Measurements from ENCODE around the gene ZNF197. TPM values are rescaled to one million over a fixed set of nuclear protein-coding genes. Genes with fewer than 3 reads are reported as not detected.

The ZNF197 gene
- total and polyA plus RNA-seq, 10 of the 15 experiments (the other 5 are each of a cell fraction or from before 2014, with no cell fraction given): 3.2 to 16.6 (median 9.7) TPM

DNA sequence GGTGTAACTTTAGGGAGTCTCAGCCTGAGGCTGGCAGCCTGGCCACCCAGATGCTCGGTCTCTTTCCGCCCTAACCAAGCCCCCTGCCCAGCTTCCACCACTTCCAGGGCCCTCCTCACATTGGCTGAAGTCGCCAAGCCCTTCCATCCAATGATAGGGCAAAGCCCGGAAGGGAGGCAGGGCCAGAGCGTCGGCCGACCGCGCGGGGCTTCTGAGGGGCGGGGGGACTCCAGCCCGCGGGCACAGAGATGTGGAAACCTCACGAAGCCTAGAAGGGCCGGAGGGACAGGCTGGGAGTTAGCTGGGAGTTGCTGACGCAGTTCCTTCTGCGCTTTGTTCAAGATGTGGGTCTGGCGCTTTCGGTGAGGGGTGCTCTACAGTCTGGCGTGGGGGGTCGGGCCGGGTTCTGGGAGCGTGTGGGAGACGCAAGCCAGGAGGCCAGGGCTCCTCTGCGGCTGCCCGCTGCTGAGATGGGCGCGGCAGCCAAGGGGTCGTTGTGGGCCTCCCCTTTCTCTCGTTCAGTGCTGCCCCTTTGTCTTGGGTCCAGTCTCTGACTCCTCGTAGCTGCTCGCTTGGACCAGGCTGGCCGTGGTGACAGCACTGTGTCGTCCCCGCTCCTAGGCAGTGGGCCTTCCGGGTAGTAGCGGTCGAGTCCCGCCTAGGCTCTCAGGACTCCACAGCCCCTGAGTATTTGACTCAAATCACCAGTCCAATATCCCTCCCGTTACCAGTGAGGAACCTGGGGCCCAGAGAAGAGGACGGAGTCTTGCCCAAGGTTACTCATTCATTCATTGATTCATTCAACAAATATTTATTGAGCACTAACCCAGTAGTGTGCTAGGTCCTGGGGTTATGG lies 40.0 kb upstream of the ZNF197 start, which contains the start of gene ZNF660 (continued):
- TF ChIP-seq, protein P1, sequence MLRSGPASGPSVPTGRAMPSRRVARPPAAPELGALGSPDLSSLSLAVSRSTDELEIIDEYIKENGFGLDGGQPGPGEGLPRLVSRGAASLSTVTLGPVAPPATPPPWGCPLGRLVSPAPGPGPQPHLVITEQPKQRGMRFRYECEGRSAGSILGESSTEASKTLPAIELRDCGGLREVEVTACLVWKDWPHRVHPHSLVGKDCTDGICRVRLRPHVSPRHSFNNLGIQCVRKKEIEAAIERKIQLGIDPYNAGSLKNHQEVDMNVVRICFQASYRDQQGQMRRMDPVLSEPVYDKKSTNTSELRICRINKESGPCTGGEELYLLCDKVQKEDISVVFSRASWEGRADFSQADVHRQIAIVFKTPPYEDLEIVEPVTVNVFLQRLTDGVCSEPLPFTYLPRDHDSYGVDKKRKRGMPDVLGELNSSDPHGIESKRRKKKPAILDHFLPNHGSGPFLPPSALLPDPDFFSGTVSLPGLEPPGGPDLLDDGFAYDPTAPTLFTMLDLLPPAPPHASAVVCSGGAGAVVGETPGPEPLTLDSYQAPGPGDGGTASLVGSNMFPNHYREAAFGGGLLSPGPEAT (IDR thresholded peaks at IDR 0.05; ENCODE audit: low read depth): 0 out of 2 replicates have a peak, but pooled peaks have one; percentile 23
- TF ChIP-seq GATAD2B (conservative IDR thresholded peaks at IDR 0.05; ENCODE audit: low read depth): peak; percentile 68; the same call in 1 of the 2 replicates
- 0 out of 2 replicates have a peak, but pooled peaks have one; percentile 37 for TF ChIP-seq MXI1 (IDR thresholded peaks at IDR 0.05; ENCODE audit: low read depth, low read length)
- TF ChIP-seq, protein P2, sequence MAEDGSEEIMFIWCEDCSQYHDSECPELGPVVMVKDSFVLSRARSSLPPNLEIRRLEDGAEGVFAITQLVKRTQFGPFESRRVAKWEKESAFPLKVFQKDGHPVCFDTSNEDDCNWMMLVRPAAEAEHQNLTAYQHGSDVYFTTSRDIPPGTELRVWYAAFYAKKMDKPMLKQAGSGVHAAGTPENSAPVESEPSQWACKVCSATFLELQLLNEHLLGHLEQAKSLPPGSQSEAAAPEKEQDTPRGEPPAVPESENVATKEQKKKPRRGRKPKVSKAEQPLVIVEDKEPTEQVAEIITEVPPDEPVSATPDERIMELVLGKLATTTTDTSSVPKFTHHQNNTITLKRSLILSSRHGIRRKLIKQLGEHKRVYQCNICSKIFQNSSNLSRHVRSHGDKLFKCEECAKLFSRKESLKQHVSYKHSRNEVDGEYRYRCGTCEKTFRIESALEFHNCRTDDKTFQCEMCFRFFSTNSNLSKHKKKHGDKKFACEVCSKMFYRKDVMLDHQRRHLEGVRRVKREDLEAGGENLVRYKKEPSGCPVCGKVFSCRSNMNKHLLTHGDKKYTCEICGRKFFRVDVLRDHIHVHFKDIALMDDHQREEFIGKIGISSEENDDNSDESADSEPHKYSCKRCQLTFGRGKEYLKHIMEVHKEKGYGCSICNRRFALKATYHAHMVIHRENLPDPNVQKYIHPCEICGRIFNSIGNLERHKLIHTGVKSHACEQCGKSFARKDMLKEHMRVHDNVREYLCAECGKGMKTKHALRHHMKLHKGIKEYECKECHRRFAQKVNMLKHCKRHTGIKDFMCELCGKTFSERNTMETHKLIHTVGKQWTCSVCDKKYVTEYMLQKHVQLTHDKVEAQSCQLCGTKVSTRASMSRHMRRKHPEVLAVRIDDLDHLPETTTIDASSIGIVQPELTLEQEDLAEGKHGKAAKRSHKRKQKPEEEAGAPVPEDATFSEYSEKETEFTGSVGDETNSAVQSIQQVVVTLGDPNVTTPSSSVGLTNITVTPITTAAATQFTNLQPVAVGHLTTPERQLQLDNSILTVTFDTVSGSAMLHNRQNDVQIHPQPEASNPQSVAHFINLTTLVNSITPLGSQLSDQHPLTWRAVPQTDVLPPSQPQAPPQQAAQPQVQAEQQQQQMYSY (CRISPR knock-in tag; IDR thresholded peaks at IDR 0.05): no peak
- TF ChIP-seq CREB1 (IDR thresholded peaks at IDR 0.05; ENCODE audit: low read depth): peak; percentile 77
- TF ChIP-seq CHD4 (IDR thresholded peaks at IDR 0.05): no peak
- TF ChIP-seq, protein P3, sequence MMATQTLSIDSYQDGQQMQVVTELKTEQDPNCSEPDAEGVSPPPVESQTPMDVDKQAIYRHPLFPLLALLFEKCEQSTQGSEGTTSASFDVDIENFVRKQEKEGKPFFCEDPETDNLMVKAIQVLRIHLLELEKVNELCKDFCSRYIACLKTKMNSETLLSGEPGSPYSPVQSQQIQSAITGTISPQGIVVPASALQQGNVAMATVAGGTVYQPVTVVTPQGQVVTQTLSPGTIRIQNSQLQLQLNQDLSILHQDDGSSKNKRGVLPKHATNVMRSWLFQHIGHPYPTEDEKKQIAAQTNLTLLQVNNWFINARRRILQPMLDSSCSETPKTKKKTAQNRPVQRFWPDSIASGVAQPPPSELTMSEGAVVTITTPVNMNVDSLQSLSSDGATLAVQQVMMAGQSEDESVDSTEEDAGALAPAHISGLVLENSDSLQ (IDR thresholded peaks at IDR 0.05): peak; percentile 23; the same call in 1 of the 2 replicates
- TF ChIP-seq MYC (IDR thresholded peaks at IDR 0.05; ENCODE audit: insufficient read depth, insufficient read length, insufficient replicate concordance, low read length, severe bottlenecking): no peak
- TF ChIP-seq PAX5 (IDR thresholded peaks at IDR 0.05; ENCODE audit: borderline replicate concordance, low read depth, low read length): no peak
- peak; percentile 41; the same call in 1 of the 2 replicates for TF ChIP-seq SMAD5 (IDR thresholded peaks at IDR 0.05; ENCODE audit: low read depth)
- no peak for TF ChIP-seq ZBED1 (IDR thresholded peaks at IDR 0.05; ENCODE audit: borderline replicate concordance)
- no peak for TF ChIP-seq STAT3 (IDR thresholded peaks at IDR 0.05; ENCODE audit: low read depth, low read length)
- peak; percentile 28; the same call in 1 of the 2 replicates for TF ChIP-seq CHD2 (IDR thresholded peaks at IDR 0.05; ENCODE audit: borderline replicate concordance, low read depth, low read length)
- no peak for TF ChIP-seq BCL11A (IDR thresholded peaks at IDR 0.05; ENCODE audit: low read depth, low read length)
- 0 out of 2 replicates have a peak, but pooled peaks have one; percentile 11 for TF ChIP-seq JUND (IDR thresholded peaks at IDR 0.05; ENCODE audit: low read depth, low read length)
- no peak for TF ChIP-seq SMARCA5 (IDR thresholded peaks at IDR 0.05)
- TF ChIP-seq IKZF1 (conservative IDR thresholded peaks at IDR 0.05): peak; percentile 57
- peak; percentile 14; the same call in 1 of the 2 replicates for TF ChIP-seq RUNX3 (IDR thresholded peaks at IDR 0.05; ENCODE audit: low read length)
- TF ChIP-seq POLR2AphosphoS5 (IDR thresholded peaks at IDR 0.05; ENCODE audit: low read length): peak; percentile 64; the same call in 1 of the 2 replicates
- TF ChIP-seq NFYB (IDR thresholded peaks at IDR 0.05; ENCODE audit: insufficient read depth, low read depth, low read length): peak; percentile 48; the same call in 1 of the 2 replicates

Measured in GM12878 (cell line).